Endodermal cell (in vitro differentiated cells): Measurements from ENCODE around the gene MRPS25. TPM values are rescaled to one million over a fixed set of nuclear protein-coding genes. Genes with fewer than 3 reads are reported as not detected.

Experiments
- DNase-seq: peaks from one replicate; pipeline ENCODE4 v3.0.0-alpha.2; 2017
- H3K27ac ChIP-seq: 2 replicates; pipeline ENCODE4 v1.5.1; 2013; ENCODE audit warnings: mild to moderate bottlenecking, low read depth, low read length, moderate library complexity
- H3K27me3 ChIP-seq: 2 replicates; pipeline ENCODE4 v1.6.1; 2013; ENCODE audit warnings: mild to moderate bottlenecking, low read length, moderate library complexity; ENCODE audit not compliant: insufficient read depth, control insufficient read depth, poor library complexity, severe bottlenecking
- H3K36me3 ChIP-seq: 2 replicates; pipeline ENCODE4 v1.7.0; 2013; ENCODE audit warnings: mild to moderate bottlenecking, low read length, moderate library complexity; ENCODE audit not compliant: control insufficient read depth, insufficient read depth
- H3K4me1 ChIP-seq: one replicate; pipeline ENCODE4 v1.7.0; 2013; ENCODE audit warnings: low read length; ENCODE audit not compliant: control insufficient read depth, insufficient read depth
- H3K4me3 ChIP-seq: 2 replicates; pipeline ENCODE4 v1.5.1; 2013; ENCODE audit warnings: mild to moderate bottlenecking, low read length, moderate library complexity
- H3K9ac ChIP-seq: 2 replicates; pipeline ENCODE4 v1.6.1; 2013; ENCODE audit warnings: mild to moderate bottlenecking, low read length, moderate library complexity; ENCODE audit not compliant: poor library complexity, severe bottlenecking; ENCODE audit errors: extremely low read depth
- H3K9me3 ChIP-seq: 2 replicates; pipeline ENCODE4 v1.6.1; 2013; ENCODE audit warnings: mild to moderate bottlenecking, low read length, moderate library complexity; ENCODE audit not compliant: control insufficient read depth
- H3K27ac Mint-ChIP-seq: 2 replicates; pipeline ENCODE4 v1.8.0; 2020; ENCODE audit warnings: mixed read lengths
- H3K27me3 Mint-ChIP-seq: 2 replicates; pipeline ENCODE4 v1.8.0; 2021; ENCODE audit warnings: mild to moderate bottlenecking, mixed read lengths; ENCODE audit not compliant: insufficient read depth
- H3K36me3 Mint-ChIP-seq: 2 replicates; pipeline ENCODE4 v1.8.0; 2020; ENCODE audit warnings: low read depth, mixed read lengths
- H3K4me1 Mint-ChIP-seq: 2 replicates; pipeline ENCODE4 v1.8.0; 2020; ENCODE audit warnings: mixed read lengths
- H3K4me3 Mint-ChIP-seq: 2 replicates; pipeline ENCODE4 v1.8.0; 2020; ENCODE audit warnings: mild to moderate bottlenecking, moderate library complexity, mixed read lengths
- H3K9me3 Mint-ChIP-seq: 2 replicates; pipeline ENCODE4 v1.8.0; 2020; ENCODE audit warnings: mild to moderate bottlenecking, mixed read lengths
- WGBS, 2 experiments: methylation state at CpG; one replicate each; pipeline versions ENCODE4 v1.1.5 to v1.1.7; 2013; ENCODE audit warnings: missing lambda C conversion rate in 2 of 2, mixed read lengths in 1 of 2; ENCODE audit not compliant: insufficient coverage in 1 of 2, insufficient read length in 1 of 2; 5-methylcytosine and 5-hydroxymethylcytosine counted together
- total RNA-seq, 2 donors: library from RNA; stranded (reverse); fragmentation: NEBNext Ultra II Directional in 1 of 2; extraction: Animal tissue kit (Norgen Biotek cat#: 25700) in 1 of 2; gene quantifications; 2 replicates in 1 of 2; 3 replicates in 1 of 2; pipeline ENCODE4 v1.2.1, GENCODE V29; 2021
- TF ChIP-seq, protein P1 (sequence below): fragments of 200-600 bp; sonication (generic); conservative IDR thresholded peaks from 2 replicates; pipeline ENCODE4 v1.5.0; 2021; ENCODE audit warnings: antibody characterized with exemption, mild to moderate bottlenecking

MRPS25 gene
- total RNA-seq, 2 donors from 2014 or later: 64.1 to 101 TPM

- Histone ChIP-seq H3K27me3 (no peaks in the 10 kb centered on the region), H3K9me3 (no peaks in the 10 kb centered on the region), H3K36me3 (peaks cover 35% of the 10 kb centered on the region), H3K27ac (no peak overlapping the region), H3K4me1 (no peaks in the 10 kb centered on the region), H3K9ac (peak overlapping the region; percentile 77), H3K4me3 (peak overlapping the region; percentile 97)
- Mint-ChIP-seq H3K9me3 (no peaks in the 10 kb centered on the region), H3K27ac (peak overlapping the region; percentile 42), H3K36me3 (peaks cover 20% of the 10 kb centered on the region), H3K4me1 (peaks cover 5% of the 10 kb centered on the region), H3K27me3 (peaks cover 5% of the 10 kb centered on the region), H3K4me3 (peak overlapping the region; percentile 82)
- no peak for DNase-seq
- TF ChIP-seq, protein P1, sequence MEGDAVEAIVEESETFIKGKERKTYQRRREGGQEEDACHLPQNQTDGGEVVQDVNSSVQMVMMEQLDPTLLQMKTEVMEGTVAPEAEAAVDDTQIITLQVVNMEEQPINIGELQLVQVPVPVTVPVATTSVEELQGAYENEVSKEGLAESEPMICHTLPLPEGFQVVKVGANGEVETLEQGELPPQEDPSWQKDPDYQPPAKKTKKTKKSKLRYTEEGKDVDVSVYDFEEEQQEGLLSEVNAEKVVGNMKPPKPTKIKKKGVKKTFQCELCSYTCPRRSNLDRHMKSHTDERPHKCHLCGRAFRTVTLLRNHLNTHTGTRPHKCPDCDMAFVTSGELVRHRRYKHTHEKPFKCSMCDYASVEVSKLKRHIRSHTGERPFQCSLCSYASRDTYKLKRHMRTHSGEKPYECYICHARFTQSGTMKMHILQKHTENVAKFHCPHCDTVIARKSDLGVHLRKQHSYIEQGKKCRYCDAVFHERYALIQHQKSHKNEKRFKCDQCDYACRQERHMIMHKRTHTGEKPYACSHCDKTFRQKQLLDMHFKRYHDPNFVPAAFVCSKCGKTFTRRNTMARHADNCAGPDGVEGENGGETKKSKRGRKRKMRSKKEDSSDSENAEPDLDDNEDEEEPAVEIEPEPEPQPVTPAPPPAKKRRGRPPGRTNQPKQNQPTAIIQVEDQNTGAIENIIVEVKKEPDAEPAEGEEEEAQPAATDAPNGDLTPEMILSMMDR: no peak
- 71 to 73% methylated on average over 6 of the region's 6 CpGs for WGBS, 2 experiments
Observed at GRCh38 chr3:15097891-15098290, 32.8 kb upstream of the MRPS25 start.

GRCh38 chr3:15096046-15096445, 30.9 kb upstream of the MRPS25 start:
- Histone ChIP-seq H3K36me3 (peaks cover 43% of the 10 kb centered on the region), H3K9ac (no peak overlapping the region), H3K4me3 (no peak overlapping the region), H3K27ac (no peak overlapping the region), H3K27me3 (no peaks in the 10 kb centered on the region), H3K9me3 (no peaks in the 10 kb centered on the region), H3K4me1 (no peaks in the 10 kb centered on the region)
- 88 to 100% methylated on average over 3 of the region's 3 CpGs for WGBS, 2 experiments
- no peaks in the 10 kb centered on the region for H3K9me3 Mint-ChIP-seq
- no peak overlapping the region for H3K4me3 Mint-ChIP-seq
- no peak for DNase-seq
- H3K36me3 Mint-ChIP-seq: peaks cover 20% of the 10 kb centered on the region
- H3K27me3 Mint-ChIP-seq: peaks cover 2% of the 10 kb centered on the region
- H3K4me1 Mint-ChIP-seq: peaks cover 5% of the 10 kb centered on the region
- TF ChIP-seq, protein P1: no peak
- no peak overlapping the region for H3K27ac Mint-ChIP-seq

- H3K9ac ChIP-seq: no peak overlapping the region
- H3K4me3 Mint-ChIP-seq: no peak overlapping the region
- peaks cover 5% of the 10 kb centered on the region for H3K4me1 Mint-ChIP-seq
- no peak overlapping the region for H3K4me3 ChIP-seq
- H3K27ac Mint-ChIP-seq: no peak overlapping the region
- H3K4me1 ChIP-seq: no peaks in the 10 kb centered on the region
- peaks cover 32% of the 10 kb centered on the region for H3K36me3 Mint-ChIP-seq
- no peaks in the 10 kb centered on the region for H3K9me3 ChIP-seq
- H3K27me3 Mint-ChIP-seq: no peaks in the 10 kb centered on the region
- no peaks in the 10 kb centered on the region for H3K9me3 Mint-ChIP-seq
- WGBS, 2 experiments: 97 to 98% methylated on average over 3 to 5 of the region's 5 CpGs
- DNase-seq: no peak
- no peaks in the 10 kb centered on the region for H3K27me3 ChIP-seq
- TF ChIP-seq, protein P1: no peak
- peaks cover 56% of the 10 kb centered on the region for H3K36me3 ChIP-seq
- H3K27ac ChIP-seq: no peak overlapping the region
Observed at GRCh38 chr3:15094187-15094875, 29.2 kb upstream of the MRPS25 start.
